Astrocyte (in vitro differentiated cells and primary cell): Measurements from ENCODE around the gene EFCAB13.

Experiments
- CTCF ChIP-seq: IDR thresholded peaks from 2 replicates; pipeline ENCODE4 v1.5.1; 2011; ENCODE audit warnings: low read depth, mild to moderate bottlenecking, inconsistent platforms, low read length, moderate library complexity; ENCODE audit not compliant: insufficient read depth
- EZH2 ChIP-seq: IDR thresholded peaks from 2 replicates; pipeline ENCODE4 v1.6.1; 2012; ENCODE audit warnings: mild to moderate bottlenecking, low read length, inconsistent platforms; ENCODE audit not compliant: insufficient read depth

- no peak for TF ChIP-seq CTCF
- TF ChIP-seq EZH2 = no peak
Observed at GRCh38 chr17:47400333-47400732, 76.6 kb downstream of the EFCAB13 start.
